ENCODE results near the gene RBCK1.
"Not testable (repeated sequence)": the region's sequence is repeated elsewhere in the genome, so short reads cannot be mapped to it uniquely, and the experiment has no call there.

Gene RBCK1

GRCh38 chr20:476561-477249, 68.6 kb downstream of the RBCK1 start:
- not testable (repeated sequence) for DNase-seq

GRCh38 chr20:478010-478948, 70.2 kb downstream of the RBCK1 start:
- DNase-seq = no peak

GRCh38 chr20:478949-479429, 70.9 kb downstream of the RBCK1 start:
- peak in 1 of 2 experiments; percentile 76 for DNase-seq

GRCh38 chr20:479487-479886, 71.4 kb downstream of the RBCK1 start:
- DNase-seq = no peak

GRCh38 chr20:480044-480443, 71.9 kb downstream of the RBCK1 start:
- no peak for DNase-seq

GRCh38 chr20:481167-481566, 73.1 kb downstream of the RBCK1 start:
- no peak for DNase-seq
